Liver (tissue), 9 donors: ENCODE data around the gene MAST2. TPM values are rescaled to one million over a fixed set of nuclear protein-coding genes. Genes with fewer than 3 reads are reported as not detected.

Experiments used
- DNase-seq: peaks from one replicate; pipeline ENCODE4 v3.0.0-alpha.2; 2017; ENCODE audit warnings: low spot score
- H3K27ac ChIP-seq, 2 donors: one replicate each; pipeline ENCODE4 v1.7.0; 2013; ENCODE audit warnings: inconsistent platforms in 2 of 2, low read length in 2 of 2, control low read depth in 1 of 2, low read depth in 1 of 2, mild to moderate bottlenecking in 1 of 2
- H3K27me3 ChIP-seq, 4 donors: one replicate each; pipeline versions ENCODE4 v1.6.1 to v1.7.0; 2013; ENCODE audit warnings: low read length in 3 of 4, inconsistent platforms in 1 of 4, mild to moderate bottlenecking in 1 of 4, moderate library complexity in 1 of 4; ENCODE audit not compliant: control insufficient read depth in 4 of 4, insufficient read depth in 4 of 4
- H3K36me3 ChIP-seq, 4 donors: one replicate each; pipeline versions ENCODE4 v1.6.1 to v1.7.0; 2013; ENCODE audit warnings: low read length in 3 of 4, mild to moderate bottlenecking in 3 of 4, low read depth in 1 of 4, moderate library complexity in 1 of 4; ENCODE audit not compliant: control insufficient read depth in 4 of 4, insufficient read depth in 3 of 4
- H3K4me1 ChIP-seq, 4 donors: one replicate each; pipeline versions ENCODE4 v1.6.1 to v1.7.0; 2013; ENCODE audit warnings: low read length in 3 of 4, mild to moderate bottlenecking in 3 of 4, moderate library complexity in 1 of 4; ENCODE audit not compliant: control insufficient read depth in 4 of 4, insufficient read depth in 4 of 4
- H3K4me3 ChIP-seq, 3 donors: one replicate each; pipeline versions ENCODE4 v1.6.1 to v1.7.0; 2013; ENCODE audit warnings: low read length in 3 of 3, control low read depth in 1 of 3, low read depth in 1 of 3, mild to moderate bottlenecking in 1 of 3
- H3K9ac ChIP-seq, 2 donors: one replicate each; pipeline ENCODE4 v1.7.0; 2013; ENCODE audit warnings: low read length in 2 of 2, mild to moderate bottlenecking in 2 of 2, moderate library complexity in 2 of 2, control low read depth in 1 of 2, low read depth in 1 of 2
- H3K9me3 ChIP-seq, 4 donors: one replicate each; pipeline versions ENCODE4 v1.6.1 to v1.7.0; 2013; ENCODE audit warnings: low read length in 3 of 4; ENCODE audit not compliant: control insufficient read depth in 4 of 4
- ATF3 ChIP-seq: IDR thresholded peaks from 2 replicates; pipeline ENCODE4 v1.6.1; 2016; ENCODE audit warnings: antibody characterized with exemption
- CTCF ChIP-seq: fragments of 150-350 bp; IDR thresholded peaks from 2 replicates; pipeline ENCODE4 v1.5.1; 2017; ENCODE audit warnings: improper control_type of control experiment, low read depth, low read length; ENCODE audit not compliant: missing input control
- EGR1 ChIP-seq, 2 donors: IDR thresholded peaks; 2 replicates each; pipeline ENCODE4 v1.6.1; 2016 to 2018; ENCODE audit warnings: antibody characterized with exemption in 2 of 2, low read depth in 2 of 2
- FOXA1 ChIP-seq: IDR thresholded peaks from 2 replicates; pipeline ENCODE4 v1.6.1; 2016; ENCODE audit warnings: antibody characterized with exemption
- FOXA2 ChIP-seq: IDR thresholded peaks from 2 replicates; pipeline ENCODE4 v1.6.1; 2016; ENCODE audit warnings: antibody characterized with exemption
- GABPA ChIP-seq, 2 donors: IDR thresholded peaks in 1 of 2; conservative IDR thresholded peaks in 1 of 2; 2 replicates each; pipeline ENCODE4 v1.6.1; 2016; ENCODE audit warnings: antibody characterized with exemption in 2 of 2, mild to moderate bottlenecking in 1 of 2, moderate library complexity in 1 of 2
- HNF4A ChIP-seq, 2 donors: conservative IDR thresholded peaks; 2 replicates each; pipeline ENCODE4 v1.6.1; 2016; ENCODE audit warnings: antibody characterized with exemption in 2 of 2, mild to moderate bottlenecking in 2 of 2
- HNF4G ChIP-seq: IDR thresholded peaks from 2 replicates; pipeline ENCODE4 v1.6.1; 2016; ENCODE audit warnings: antibody characterized with exemption
- JUND ChIP-seq, 2 donors: IDR thresholded peaks; 2 replicates each; pipeline ENCODE4 v1.6.1; 2016; ENCODE audit warnings: antibody characterized with exemption in 2 of 2
- MAX ChIP-seq: IDR thresholded peaks from 2 replicates; pipeline ENCODE4 v1.6.1; 2016; ENCODE audit warnings: antibody characterized with exemption
- NR2F2 ChIP-seq: IDR thresholded peaks from 2 replicates; pipeline ENCODE4 v1.6.1; 2016; ENCODE audit warnings: antibody characterized with exemption
- RAD21 ChIP-seq, 2 donors: IDR thresholded peaks; 2 replicates each; pipeline ENCODE4 v1.6.1; 2016; ENCODE audit warnings: antibody characterized with exemption in 2 of 2, mild to moderate bottlenecking in 2 of 2
- REST ChIP-seq: IDR thresholded peaks from 2 replicates; pipeline ENCODE4 v1.6.1; 2016; ENCODE audit warnings: antibody characterized with exemption, mild to moderate bottlenecking
- RXRA ChIP-seq, 2 donors: IDR thresholded peaks; 2 replicates each; pipeline ENCODE4 v1.6.1; 2017 to 2018; ENCODE audit warnings: antibody characterized with exemption in 2 of 2, mild to moderate bottlenecking in 1 of 2
- SP1 ChIP-seq: IDR thresholded peaks from 2 replicates; pipeline ENCODE4 v1.6.1; 2018; ENCODE audit warnings: antibody characterized with exemption, mild to moderate bottlenecking
- TAF1 ChIP-seq: conservative IDR thresholded peaks from 2 replicates; pipeline ENCODE4 v1.6.1; 2016; ENCODE audit warnings: antibody characterized with exemption, mild to moderate bottlenecking
- YY1 ChIP-seq: IDR thresholded peaks from 2 replicates; pipeline ENCODE4 v1.6.1; 2016; ENCODE audit warnings: antibody characterized with exemption, mild to moderate bottlenecking
- ZBTB33 ChIP-seq: IDR thresholded peaks from 2 replicates; pipeline ENCODE4 v1.6.1; 2016; ENCODE audit warnings: antibody characterized with exemption
- WGBS: extraction: QIAGEN DNeasy Blood & Tissue Kit; methylation state at CpG from one replicate; pipeline ENCODE4 v1.1.7; 2013; 5-methylcytosine and 5-hydroxymethylcytosine counted together
- polyA plus RNA-seq, 2 donors: library from polyadenylated mRNA; stranded (reverse) in 1 of 2; unstranded in 1 of 2; fragments of 200-250 nt in 1 of 2; fragments of >200 nt in 1 of 2; fragmentation: Nextera tagmentation in 1 of 2; extraction: Ambion mirVana in 1 of 2; gene quantifications; one replicate each; pipeline versions ENCODE4 v1.2.1 to v1.2.3, GENCODE V29; 2013 to 2015
- total RNA-seq, 2 donors: library from RNA; depleted of rRNA; stranded (reverse); fragments of >200 nt; gene quantifications; one replicate each; pipeline ENCODE4 v1.2.3, GENCODE V29; 2014
- donor health status: healthy.
- donor health status: healthy.
- donor health status: healthy.
- donor health status: healthy.
- donor health status: healthy.

The MAST2 gene
- total and polyA plus RNA-seq, 4 donors, result 4.8 to 9.6 (median 5.7) TPM

- Histone ChIP-seq H3K4me3 (no peak overlapping the region), H3K9ac (no peak overlapping the region), H3K9me3 (no peaks in the 10 kb centered on the region), H3K4me1 (peaks cover 0 to 2% (median 0%) of the 10 kb centered on the region in 4 donors), H3K36me3 (no peaks in the 10 kb centered on the region), H3K27me3 (no peaks in the 10 kb centered on the region), H3K27ac (no peak overlapping the region)
- DNase-seq, result no peak
- 97% methylated on average over 1 of the region's 1 CpG for WGBS
- TF ChIP-seq FOXA2, result no peak
- TF ChIP-seq RXRA (IDR thresholded peaks at IDR 0.05), result no peak
- no peak for TF ChIP-seq ATF3
- TF ChIP-seq NR2F2, result no peak
- TF ChIP-seq REST, result no peak
- TF ChIP-seq YY1, result no peak
- TF ChIP-seq GABPA (IDR thresholded peaks at IDR 0.05 in 1 of 2, conservative IDR thresholded peaks at IDR 0.05 in 1 of 2), result no peak
- no peak for TF ChIP-seq MAX
- TF ChIP-seq ZBTB33, result no peak
- TF ChIP-seq HNF4A (conservative IDR thresholded peaks at IDR 0.05), result no peak
- TF ChIP-seq RAD21 (IDR thresholded peaks at IDR 0.05), result no peak
- TF ChIP-seq SP1, result no peak
- no peak for TF ChIP-seq EGR1 (IDR thresholded peaks at IDR 0.05; ENCODE audit: low read depth in 2 of 2)
- no peak for TF ChIP-seq JUND (IDR thresholded peaks at IDR 0.05)
- no peak for TF ChIP-seq FOXA1
- no peak for TF ChIP-seq TAF1
- no peak for TF ChIP-seq HNF4G
- TF ChIP-seq CTCF, result no peak
Measured at GRCh38 chr1:46072975-46073374, 269.6 kb downstream of the MAST2 start.
